K562 (cell line): Measurements from ENCODE around the gene DRD1. TPM values are rescaled to one million over a fixed set of nuclear protein-coding genes. Genes with fewer than 3 reads are reported as not detected.

Experiments
- ATAC-seq: fragments of 200-7000 bp; cut with Tn5 transposase; 3 replicates; pipeline ENCODE4 v1.9.1; 2020; ENCODE audit warnings: moderate library complexity
- BruUV-seq: library from RNA; stranded (reverse); fragments of 400-500 nt; replicated peaks from 2 replicates; lab custom pipeline; 2021; lab: Mats Ljungman, UMichigan
- CTCF ChIA-PET: fragments of 300-600 bp; formaldehyde crosslinking; extraction: SDS; loops from one replicate; lab custom pipeline; 2021; ENCODE audit warnings: low intra/inter-chr PET ratio; lab: Yijun Ruan, JAX
- POLR2A ChIA-PET: fragments of 300-600, 350-650 bp; sonication (Branson Sonifier 250); formaldehyde crosslinking; extraction: SDS; loops from one replicate; lab custom pipeline; 2021; ENCODE audit warnings: antibody characterized with exemption, inconsistent platforms; lab: Yijun Ruan, JAX
- DNase-seq, 4 experiments: peaks; one replicate each; pipeline versions ENCODE4 v3.0.0 to v3.0.0-alpha.2; 2011 to 2018; ENCODE audit warnings: low spot score in 3 of 4, mixed read lengths in 3 of 4; ENCODE audit errors: extremely low read depth in 1 of 4
- FAIRE-seq: peaks from 2 replicates; lab custom pipeline; 2011; peaks lifted over from hg19 to GRCh38; lab: Jason Lieb, UNC
- H2AFZ ChIP-seq: 2 replicates; pipeline ENCODE4 v1.6.0; 2011; ENCODE audit warnings: low read depth, low read length, control low read depth, inconsistent platforms
- H3K27ac ChIP-seq: fragments of 200-600 bp; 3 replicates; pipeline ENCODE4 v1.8.0; 2011; ENCODE audit warnings: low read depth, mild to moderate bottlenecking, control low read depth, inconsistent platforms, low read length, moderate library complexity, mixed read lengths; ENCODE audit errors: extremely low read depth
- H3K27me3 ChIP-seq, 2 experiments: fragments of 300-600 bp in 1 of 2; 2 replicates in 1 of 2; 3 replicates in 1 of 2; pipeline versions ENCODE4 v1.6.0 to v1.8.0; 2011; ENCODE audit warnings: inconsistent platforms in 2 of 2, low read length in 2 of 2, mild to moderate bottlenecking in 1 of 2, mixed read lengths in 1 of 2, moderate library complexity in 1 of 2; ENCODE audit not compliant: control insufficient read depth in 2 of 2, insufficient read depth in 2 of 2
- H3K36me3 ChIP-seq: fragments of 300-600 bp; 3 replicates; pipeline ENCODE4 v1.8.0; 2011; ENCODE audit warnings: mild to moderate bottlenecking, low read length, inconsistent platforms; ENCODE audit not compliant: control insufficient read depth, insufficient read depth
- H3K4me1 ChIP-seq, 2 experiments: fragments of 200-600 bp in 1 of 2; replicated peaks in 1 of 2; 2 replicates in 1 of 2; 3 replicates in 1 of 2; pipeline versions ENCODE4 v1.5.1 to v1.8.0; 2011; ENCODE audit warnings: inconsistent platforms in 2 of 2, low read length in 2 of 2, mild to moderate bottlenecking in 1 of 2, mixed read lengths in 1 of 2, moderate library complexity in 1 of 2; ENCODE audit not compliant: control insufficient read depth in 2 of 2, insufficient read depth in 2 of 2
- H3K4me2 ChIP-seq: 2 replicates; pipeline ENCODE4 v1.6.1; 2011; ENCODE audit warnings: low read length, control low read depth, inconsistent platforms, mixed read lengths; ENCODE audit not compliant: insufficient read depth
- H3K4me3 ChIP-seq: fragments of 200-600 bp; sonication (generic), shearing (Covaris generic); 2 replicates; pipeline ENCODE4 v1.5.1; 2016; ENCODE audit warnings: control low read depth, inconsistent platforms
- H3K79me2 ChIP-seq: fragments of 200-600 bp; 3 replicates; pipeline ENCODE4 v1.8.0; 2011; ENCODE audit warnings: low read length, inconsistent platforms; ENCODE audit not compliant: control insufficient read depth, insufficient read depth
- H3K9ac ChIP-seq, 2 experiments: 2 replicates each; pipeline versions ENCODE4 v1.6.0 to v1.6.1; 2011; ENCODE audit warnings: low read depth in 2 of 2, low read length in 2 of 2, control low read depth in 1 of 2, inconsistent platforms in 1 of 2, mild to moderate bottlenecking in 1 of 2, mixed read lengths in 1 of 2; ENCODE audit not compliant: insufficient read depth in 1 of 2
- H3K9me1 ChIP-seq: one replicate; pipeline ENCODE4 v1.6.0; 2011; ENCODE audit warnings: inconsistent platforms, mild to moderate bottlenecking, low read length, moderate library complexity; ENCODE audit not compliant: control insufficient read depth, insufficient read depth
- H3K9me3 ChIP-seq: replicated peaks from 2 replicates; pipeline ENCODE4 v1.5.1; 2011; ENCODE audit warnings: low read depth, low read length, inconsistent platforms; ENCODE audit not compliant: control insufficient read depth, insufficient read depth
- H4K20me1 ChIP-seq: replicated peaks from 2 replicates; pipeline ENCODE4 v1.6.1; 2011; ENCODE audit warnings: low read length, inconsistent platforms, mixed read lengths; ENCODE audit not compliant: control insufficient read depth, insufficient read depth
- BACH1 ChIP-seq: fragments of 200-800 bp; sonication (Bioruptor generic); IDR thresholded peaks from 2 replicates; pipeline ENCODE4 v1.6.1; 2016; ENCODE audit warnings: missing genetic modification characterization, missing compliant biosample characterization
- CGGBP1 ChIP-seq: fragments of 250-450 bp; sonication (Bioruptor Pico); IDR thresholded peaks from 2 replicates; pipeline ENCODE4 v1.9.0; 2021; ENCODE audit warnings: mild to moderate bottlenecking
- NR2C1 ChIP-seq, 2 experiments: fragments of 450-650 bp; IDR thresholded peaks; 2 replicates each; pipeline ENCODE4 v1.6.1; 2017; ENCODE audit warnings: mild to moderate bottlenecking in 2 of 2, antibody characterized with exemption in 1 of 2, inconsistent platforms in 1 of 2, missing compliant biosample characterization in 1 of 2, missing genetic modification characterization in 1 of 2
- PPARD ChIP-seq: fragments of 250-450 bp; sonication (Bioruptor Pico); IDR thresholded peaks from 2 replicates; pipeline ENCODE4 v1.8.0; 2022; ENCODE audit warnings: inconsistent platforms, mild to moderate bottlenecking, moderate library complexity
- PREB ChIP-seq: sonication (generic); formaldehyde crosslinking; IDR thresholded peaks from 2 replicates; pipeline ENCODE4 v1.8.1; 2023; ENCODE audit warnings: mild to moderate bottlenecking, missing genetic modification reagents
- STAG1 ChIP-seq: sonication (generic); formaldehyde crosslinking; IDR thresholded peaks from 2 replicates; pipeline ENCODE4 v1.5.0; 2020; ENCODE audit warnings: missing genetic modification reagents, borderline replicate concordance
- TBP ChIP-seq: optimal IDR thresholded peaks from 2 replicates; pipeline ENCODE3; 2011; ENCODE audit warnings: low read depth, low read length, improper control_type of control experiment
- TEAD1 ChIP-seq, 2 experiments: fragments of 450-650 bp in 1 of 2; sonication (generic) in 1 of 2; formaldehyde crosslinking; IDR thresholded peaks; 2 replicates each; pipeline versions ENCODE4 v1.4.0 to v1.8.0; 2020 to 2022; ENCODE audit warnings: mild to moderate bottlenecking in 2 of 2, missing genetic modification reagents in 1 of 2
- ZNF41 ChIP-seq: fragments of 250-450 bp; sonication (Bioruptor Pico); conservative IDR thresholded peaks from 2 replicates; pipeline ENCODE4 v1.4.0; 2020; ENCODE audit warnings: mild to moderate bottlenecking
- ZNF445 ChIP-seq: fragments of 250-450 bp; sonication (Bioruptor Pico); IDR thresholded peaks from 2 replicates; pipeline ENCODE4 v1.4.0; 2020; ENCODE audit warnings: low read depth, mild to moderate bottlenecking, moderate library complexity
- ZNF583 ChIP-seq: fragments of 250-450 bp; sonication (Bioruptor Pico); IDR thresholded peaks from 2 replicates; pipeline ENCODE4 v1.4.0; 2020
- WGBS: fragments of 100-300 bp; shearing (Covaris generic); methylation state at CpG from one replicate; pipeline ENCODE4 v1.1.6; 2016; ENCODE audit warnings: low coverage, mixed read lengths; ENCODE audit not compliant: insufficient coverage; ENCODE audit errors: missing lambda C conversion rate; 5-methylcytosine and 5-hydroxymethylcytosine counted together
- in situ Hi-C: fragments of 300-500 bp; cut with MboI; formaldehyde crosslinking; loops from 4 replicates; pipeline ENCODE4 v1.15.0; 2018; ENCODE audit warnings: inconsistent platforms, mixed read lengths
- intact Hi-C: fragments of 100-400 bp; cut with micrococcal nuclease; formaldehyde crosslinking; loops from 2 replicates; pipeline ENCODE4 v1.14.2; 2022
- polyA plus RNA-seq, 8 experiments: library from polyadenylated mRNA; depleted of rRNA in 4 of 8; stranded (reverse) in 5 of 8; unstranded in 3 of 8; fragments of >200 nt; fragmentation: Nextera tagmentation in 2 of 8; fragmentation: Illumina TruSeq in 1 of 8; extraction: Ambion mirVana in 2 of 8; extraction: Trizol in 1 of 8; gene quantifications; 2 replicates each; pipeline versions ENCODE4 v1.2.1 to v1.2.3, GENCODE V29; 2011 to 2014; ENCODE audit warnings: inconsistent platforms in 1 of 8, missing spikeins in 1 of 8
- total RNA-seq, 7 experiments: library from RNA; depleted of rRNA in 6 of 7; stranded (reverse); fragments of >200 nt in 6 of 7; fragmentation: Illumina TruSeq in 2 of 7; extraction: Trizol in 2 of 7; gene quantifications; 2 replicates each; pipeline versions ENCODE4 v1.2.1 to v1.2.3, GENCODE V29; 2011 to 2021; ENCODE audit warnings: low replicate concordance in 1 of 7

DRD1 gene
- total and polyA plus RNA-seq, 9 of the 15 experiments (the other 6 are each of a cell fraction or from before 2014, with no cell fraction given), result not detected

- H3K4me1 ChIP-seq, result peaks cover 9 to 19% of the 10 kb centered on the region in 2 experiments
- H4K20me1 ChIP-seq, result peaks cover 50% of the 10 kb centered on the region
- WGBS, result 96% methylated on average over 8 of the region's 8 CpGs
- H3K4me3 ChIP-seq, result no peak overlapping the region
- no peak for DNase-seq
- ChIA-PET CTCF (no interaction called here), POLR2A (interaction anchor here (1.5 kb wide), 1 partner anchor 17 kb away, joined by 4 read pairs; no protein-coding TSS in a partner anchor)
- no peak for ATAC-seq
- H3K9ac ChIP-seq, result no peak overlapping the region
- TF ChIP-seq BACH1 (no peak), ZNF583 (CRISPR knock-in tag) (peak; percentile 80; the same call in 1 of the 2 replicates)
- no peaks in the 10 kb centered on the region for H3K9me3 ChIP-seq
- intact Hi-C loops (no loop called here), in situ Hi-C loops (no loop called here)
- no peak overlapping the region for H3K27ac ChIP-seq
- H3K27me3 ChIP-seq, result no peaks in the 10 kb centered on the region
- no peak overlapping the region for H3K4me2 ChIP-seq
- H3K36me3 ChIP-seq, result peaks cover 75% of the 10 kb centered on the region
- no TSS peak for BruUV-seq
- H3K79me2 ChIP-seq, result peaks cover 98% of the 10 kb centered on the region
- no peaks in the 10 kb centered on the region for H3K9me1 ChIP-seq
- H2AFZ ChIP-seq, result no peak overlapping the region
- FAIRE-seq, result no peak
Observed at GRCh38 chr5:175483337-175483736, 39.4 kb upstream of the DRD1 start.

- WGBS, result 5% methylated on average over 13 of the region's 13 CpGs
- Histone ChIP-seq H3K79me2 (peaks cover 59% of the 10 kb centered on the region), H3K27ac (peak overlapping the region; percentile 93), H3K27me3 (peaks cover 16 to 20% of the 10 kb centered on the region in 2 experiments), H4K20me1 (peaks cover 21% of the 10 kb centered on the region), H3K4me1 (peaks cover 9 to 20% of the 10 kb centered on the region in 2 experiments; a peak in 4 of 5 replicates), H3K4me3 (peak overlapping the region; percentile 88), H3K36me3 (peaks cover 40% of the 10 kb centered on the region), H3K9me3 (no peaks in the 10 kb centered on the region), H3K9ac (peak overlapping the region; percentile 98), H2AFZ (peak overlapping the region; percentile 86), H3K4me2 (peak overlapping the region; percentile 99), H3K9me1 (no peaks in the 10 kb centered on the region)
- FAIRE-seq (peak; percentile 52), DNase-seq (peak in 2 of 4 experiments; percentile 24 to 25), ATAC-seq (peak; percentile 57)
- in situ Hi-C loops (no loop called here), intact Hi-C loops (no loop called here)
- ChIA-PET CTCF (no interaction called here), POLR2A (interaction anchor here (0.9 to 4.2 kb wide), 4 partner anchors 11 to 574 kb away, joined by 3 to 24 read pairs (median 6); no protein-coding TSS in a partner anchor)
- BruUV-seq, result TSS peak; percentile 49
- TF ChIP-seq CGGBP1 (CRISPR knock-in tag) (no peak), PREB (CRISPR knock-in tag) (no peak), PPARD (CRISPR knock-in tag) (no peak), TBP (no peak), ZNF41 (CRISPR knock-in tag) (no peak), TEAD1 (CRISPR knock-in tag; IDR thresholded peaks at IDR 0.05) (no peak), ZNF445 (no peak), STAG1 (CRISPR knock-in tag) (no peak), NR2C1 (IDR thresholded peaks at IDR 0.05) (0 out of 2 replicates have a peak, but pooled peaks have one; percentile 5), NR2C1 (tag; IDR thresholded peaks at IDR 0.05) (no peak)
Observed at GRCh38 chr5:175479125-175479881, 35.3 kb upstream of the DRD1 start.
